Endodermal cell (in vitro differentiated cells): ENCODE data around the gene SECISBP2. TPM values are rescaled to one million over a fixed set of nuclear protein-coding genes. Genes with fewer than 3 reads are reported as not detected.

ENCODE experiments used
- DNase-seq: peaks from one replicate; pipeline ENCODE4 v3.0.0-alpha.2; 2017
- H3K27ac ChIP-seq: 2 replicates; pipeline ENCODE4 v1.5.1; 2013; ENCODE audit warnings: mild to moderate bottlenecking, low read depth, low read length, moderate library complexity
- H3K27me3 ChIP-seq: 2 replicates; pipeline ENCODE4 v1.6.1; 2013; ENCODE audit warnings: mild to moderate bottlenecking, low read length, moderate library complexity; ENCODE audit not compliant: insufficient read depth, control insufficient read depth, poor library complexity, severe bottlenecking
- H3K36me3 ChIP-seq: 2 replicates; pipeline ENCODE4 v1.7.0; 2013; ENCODE audit warnings: mild to moderate bottlenecking, low read length, moderate library complexity; ENCODE audit not compliant: control insufficient read depth, insufficient read depth
- H3K4me1 ChIP-seq: one replicate; pipeline ENCODE4 v1.7.0; 2013; ENCODE audit warnings: low read length; ENCODE audit not compliant: control insufficient read depth, insufficient read depth
- H3K4me3 ChIP-seq: 2 replicates; pipeline ENCODE4 v1.5.1; 2013; ENCODE audit warnings: mild to moderate bottlenecking, low read length, moderate library complexity
- H3K9ac ChIP-seq: 2 replicates; pipeline ENCODE4 v1.6.1; 2013; ENCODE audit warnings: mild to moderate bottlenecking, low read length, moderate library complexity; ENCODE audit not compliant: poor library complexity, severe bottlenecking; ENCODE audit errors: extremely low read depth
- H3K9me3 ChIP-seq: 2 replicates; pipeline ENCODE4 v1.6.1; 2013; ENCODE audit warnings: mild to moderate bottlenecking, low read length, moderate library complexity; ENCODE audit not compliant: control insufficient read depth
- H3K27ac Mint-ChIP-seq: 2 replicates; pipeline ENCODE4 v1.8.0; 2020; ENCODE audit warnings: mixed read lengths
- H3K27me3 Mint-ChIP-seq: 2 replicates; pipeline ENCODE4 v1.8.0; 2021; ENCODE audit warnings: mild to moderate bottlenecking, mixed read lengths; ENCODE audit not compliant: insufficient read depth
- H3K36me3 Mint-ChIP-seq: 2 replicates; pipeline ENCODE4 v1.8.0; 2020; ENCODE audit warnings: low read depth, mixed read lengths
- H3K4me1 Mint-ChIP-seq: 2 replicates; pipeline ENCODE4 v1.8.0; 2020; ENCODE audit warnings: mixed read lengths
- H3K4me3 Mint-ChIP-seq: 2 replicates; pipeline ENCODE4 v1.8.0; 2020; ENCODE audit warnings: mild to moderate bottlenecking, moderate library complexity, mixed read lengths
- H3K9me3 Mint-ChIP-seq: 2 replicates; pipeline ENCODE4 v1.8.0; 2020; ENCODE audit warnings: mild to moderate bottlenecking, mixed read lengths
- CTCF ChIP-seq: fragments of 200-600 bp; sonication (generic); conservative IDR thresholded peaks from 2 replicates; pipeline ENCODE4 v1.5.0; 2021; ENCODE audit warnings: antibody characterized with exemption, mild to moderate bottlenecking
- WGBS, 2 experiments: methylation state at CpG; one replicate each; pipeline versions ENCODE4 v1.1.5 to v1.1.7; 2013; ENCODE audit warnings: missing lambda C conversion rate in 2 of 2, mixed read lengths in 1 of 2; ENCODE audit not compliant: insufficient coverage in 1 of 2, insufficient read length in 1 of 2; 5-methylcytosine and 5-hydroxymethylcytosine counted together
- total RNA-seq, 2 donors: library from RNA; stranded (reverse); fragmentation: NEBNext Ultra II Directional in 1 of 2; extraction: Animal tissue kit (Norgen Biotek cat#: 25700) in 1 of 2; gene quantifications; 2 replicates in 1 of 2; 3 replicates in 1 of 2; pipeline ENCODE4 v1.2.1, GENCODE V29; 2021

Gene SECISBP2
- total RNA-seq, 2 donors from 2014 or later = 55.7 to 56.0 TPM

DNA sequence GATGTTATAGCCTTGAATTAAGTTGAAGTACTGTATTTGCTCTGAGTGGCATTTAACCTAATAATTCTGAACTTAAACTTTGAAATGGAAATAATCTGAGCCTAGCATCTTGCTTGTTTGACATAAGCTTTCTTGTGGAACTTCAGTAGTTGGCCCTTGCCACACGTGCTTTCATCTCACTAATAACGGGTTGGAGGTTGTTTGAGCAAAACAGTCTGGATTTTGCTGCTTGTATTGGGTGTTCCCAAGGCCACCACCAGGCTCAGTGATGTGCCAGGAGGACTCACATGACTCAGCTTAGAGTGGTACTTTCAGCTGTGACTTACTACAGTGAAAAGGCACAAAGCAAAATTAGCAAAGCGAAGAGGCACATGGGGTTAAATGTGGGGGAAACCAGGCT is 35.7 kb downstream of the SECISBP2 start:
- Histone ChIP-seq H3K27me3 (no peaks in the 10 kb centered on the region), H3K9me3 (no peaks in the 10 kb centered on the region), H3K27ac (no peak overlapping the region), H3K4me1 (peaks cover 6% of the 10 kb centered on the region), H3K4me3 (no peak overlapping the region), H3K9ac (no peak overlapping the region), H3K36me3 (peaks cover 68% of the 10 kb centered on the region)
- Mint-ChIP-seq H3K9me3 (no peaks in the 10 kb centered on the region), H3K27ac (peak overlapping the region; percentile 26), H3K4me1 (peaks cover 7% of the 10 kb centered on the region), H3K36me3 (peaks cover 82% of the 10 kb centered on the region), H3K27me3 (no peaks in the 10 kb centered on the region), H3K4me3 (no peak overlapping the region)
- DNase-seq = no peak
- peak; percentile 32 for TF ChIP-seq CTCF
- 96 to 98% methylated on average over 3 of the region's 3 CpGs for whole genome bisulfite sequencing, 2 experiments

DNA sequence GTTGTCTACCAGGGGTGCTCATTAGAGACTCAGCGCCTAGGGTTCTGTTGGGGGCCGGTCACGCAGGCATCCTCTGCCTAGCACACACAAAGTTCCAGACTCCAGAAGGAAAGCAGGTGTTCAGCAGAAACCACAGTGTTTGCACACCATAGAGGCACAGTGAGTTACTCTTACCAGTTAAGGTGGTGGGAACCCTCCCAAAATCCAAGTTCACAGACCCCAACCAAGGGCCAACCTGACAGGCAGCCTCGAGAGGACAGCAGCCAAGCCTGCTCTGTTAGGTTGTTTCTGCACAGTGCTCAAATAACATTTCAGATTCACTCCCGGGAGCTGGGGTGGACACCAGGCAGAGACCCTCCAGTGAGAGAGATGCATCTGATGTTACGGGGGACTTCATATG is 36.2 kb downstream of the SECISBP2 start:
- Histone ChIP-seq H3K9me3 (no peaks in the 10 kb centered on the region), H3K27ac (no peak overlapping the region), H3K4me1 (peaks cover 9% of the 10 kb centered on the region), H3K27me3 (no peaks in the 10 kb centered on the region), H3K36me3 (peaks cover 70% of the 10 kb centered on the region), H3K4me3 (no peak overlapping the region), H3K9ac (no peak overlapping the region)
- H3K27me3 Mint-ChIP-seq = no peaks in the 10 kb centered on the region
- peak overlapping the region; percentile 26 for H3K27ac Mint-ChIP-seq
- H3K36me3 Mint-ChIP-seq = peaks cover 83% of the 10 kb centered on the region
- no peaks in the 10 kb centered on the region for H3K9me3 Mint-ChIP-seq
- no peak for TF ChIP-seq CTCF
- no peak overlapping the region for H3K4me3 Mint-ChIP-seq
- 99 to 100% methylated on average over 5 to 6 of the region's 6 CpGs for WGBS, 2 experiments
- H3K4me1 Mint-ChIP-seq = peaks cover 9% of the 10 kb centered on the region
- DNase-seq = no peak

DNA sequence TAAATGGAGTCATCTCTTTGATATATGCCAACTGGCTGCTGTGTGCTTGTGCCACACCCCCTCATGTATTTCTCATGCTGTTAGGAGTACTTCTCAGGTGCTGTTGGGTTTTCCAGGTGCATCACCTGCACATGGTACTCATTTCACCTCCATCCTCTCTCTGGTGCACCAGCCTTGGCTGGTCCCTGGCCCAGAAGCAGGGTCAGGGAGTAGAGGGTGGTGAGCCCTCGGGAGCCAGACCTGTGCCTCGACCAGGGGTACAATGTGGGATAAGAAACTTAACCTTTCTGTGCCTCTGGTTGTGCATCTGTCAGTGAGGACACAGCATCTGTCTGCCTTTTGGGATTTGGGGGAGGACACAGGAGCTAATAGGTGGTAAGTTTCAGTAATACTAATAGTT is 38.5 kb downstream of the SECISBP2 start:
- Histone ChIP-seq H3K36me3 (peaks cover 65% of the 10 kb centered on the region), H3K9me3 (no peaks in the 10 kb centered on the region), H3K4me1 (peaks cover 19% of the 10 kb centered on the region), H3K4me3 (no peak overlapping the region), H3K27me3 (no peaks in the 10 kb centered on the region), H3K27ac (no peak overlapping the region), H3K9ac (no peak overlapping the region)
- no peaks in the 10 kb centered on the region for H3K9me3 Mint-ChIP-seq
- peaks cover 78% of the 10 kb centered on the region for H3K36me3 Mint-ChIP-seq
- no peak for DNase-seq
- no peak overlapping the region for H3K27ac Mint-ChIP-seq
- H3K27me3 Mint-ChIP-seq = no peaks in the 10 kb centered on the region
- TF ChIP-seq CTCF = no peak
- H3K4me1 Mint-ChIP-seq = peaks cover 32% of the 10 kb centered on the region
- WGBS, 2 experiments = 98% methylated on average over 2 of the region's 2 CpGs; no CpG with 5 or more reads in 1 of the 2 experiments
- no peak overlapping the region for H3K4me3 Mint-ChIP-seq
